ENCODE results near the gene KRTAP1-3.
"Not testable (repeated sequence)": the region's sequence is repeated elsewhere in the genome, so short reads cannot be mapped to it uniquely, and the experiment has no call there.

KRTAP1-3 gene

DNA sequence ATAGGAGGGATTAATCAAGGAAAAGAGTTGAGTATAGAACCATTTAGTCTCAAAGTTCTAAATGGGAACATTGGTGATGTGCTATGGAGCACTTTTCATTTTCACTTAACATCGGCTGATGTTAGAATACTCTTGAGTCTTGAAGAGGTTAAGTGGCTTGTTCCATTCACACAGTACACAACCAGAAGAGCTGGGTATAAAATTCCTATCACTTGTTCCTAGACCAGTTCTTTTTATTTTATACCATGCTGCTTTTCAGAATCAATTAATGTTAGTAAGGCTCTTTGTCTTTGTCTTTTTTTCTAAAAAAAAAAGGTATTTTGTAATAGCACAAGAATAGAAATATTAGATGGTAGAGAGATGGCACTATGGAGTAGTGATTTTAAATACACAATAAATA, 8.3 kb upstream of the KRTAP1-3 start:
- no peak for DNase-seq (ENCODE audit: low read depth)
- TF ChIP-seq, protein P1, sequence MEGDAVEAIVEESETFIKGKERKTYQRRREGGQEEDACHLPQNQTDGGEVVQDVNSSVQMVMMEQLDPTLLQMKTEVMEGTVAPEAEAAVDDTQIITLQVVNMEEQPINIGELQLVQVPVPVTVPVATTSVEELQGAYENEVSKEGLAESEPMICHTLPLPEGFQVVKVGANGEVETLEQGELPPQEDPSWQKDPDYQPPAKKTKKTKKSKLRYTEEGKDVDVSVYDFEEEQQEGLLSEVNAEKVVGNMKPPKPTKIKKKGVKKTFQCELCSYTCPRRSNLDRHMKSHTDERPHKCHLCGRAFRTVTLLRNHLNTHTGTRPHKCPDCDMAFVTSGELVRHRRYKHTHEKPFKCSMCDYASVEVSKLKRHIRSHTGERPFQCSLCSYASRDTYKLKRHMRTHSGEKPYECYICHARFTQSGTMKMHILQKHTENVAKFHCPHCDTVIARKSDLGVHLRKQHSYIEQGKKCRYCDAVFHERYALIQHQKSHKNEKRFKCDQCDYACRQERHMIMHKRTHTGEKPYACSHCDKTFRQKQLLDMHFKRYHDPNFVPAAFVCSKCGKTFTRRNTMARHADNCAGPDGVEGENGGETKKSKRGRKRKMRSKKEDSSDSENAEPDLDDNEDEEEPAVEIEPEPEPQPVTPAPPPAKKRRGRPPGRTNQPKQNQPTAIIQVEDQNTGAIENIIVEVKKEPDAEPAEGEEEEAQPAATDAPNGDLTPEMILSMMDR (conservative IDR thresholded peaks at IDR 0.05; ENCODE audit: low read depth, low read length): no peak
- H3K4me3 ChIP-seq (ENCODE audit: low read length): no peak overlapping the region

- H3K4me3 ChIP-seq (ENCODE audit: low read length); DNase-seq (ENCODE audit: low read depth): not testable (repeated sequence)
Observed at GRCh38 chr17:41040783-41041571, 6.3 kb upstream of the KRTAP1-3 start, which contains the start of gene KRTAP1-1. Gene KRTAP1-1, minus strand, starts transcription at chr17:41041450. Its CDS starts 53 bp downstream, at chr17:41041397.

DNA sequence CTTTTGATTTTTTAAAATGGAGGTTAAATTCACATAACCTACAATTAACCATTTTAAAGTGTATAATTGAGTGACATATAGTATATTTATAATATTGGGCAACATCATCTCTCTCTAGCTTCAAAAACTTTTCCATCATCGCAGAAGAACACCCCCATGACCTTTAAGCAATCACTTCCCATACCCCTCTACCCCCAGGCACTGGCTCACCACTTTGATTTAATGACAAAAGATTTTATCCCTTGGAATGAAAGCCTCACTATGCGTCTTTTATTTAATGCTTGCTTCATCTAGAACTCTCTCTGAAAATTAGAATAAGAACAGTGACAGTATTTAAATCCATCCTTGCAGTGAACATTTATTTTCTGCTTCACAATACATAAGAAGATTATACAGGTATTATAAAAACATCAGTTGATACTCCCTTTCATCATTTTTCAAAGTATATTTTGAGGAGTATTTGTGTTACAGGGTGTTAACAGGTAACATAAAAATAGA, 3.2 kb upstream of the KRTAP1-3 start:
- TF ChIP-seq, protein P1 (conservative IDR thresholded peaks at IDR 0.05; ENCODE audit: low read depth, low read length): no peak
- no peak for DNase-seq (ENCODE audit: low read depth)
- no peak overlapping the region for H3K4me3 ChIP-seq (ENCODE audit: low read length)

DNA sequence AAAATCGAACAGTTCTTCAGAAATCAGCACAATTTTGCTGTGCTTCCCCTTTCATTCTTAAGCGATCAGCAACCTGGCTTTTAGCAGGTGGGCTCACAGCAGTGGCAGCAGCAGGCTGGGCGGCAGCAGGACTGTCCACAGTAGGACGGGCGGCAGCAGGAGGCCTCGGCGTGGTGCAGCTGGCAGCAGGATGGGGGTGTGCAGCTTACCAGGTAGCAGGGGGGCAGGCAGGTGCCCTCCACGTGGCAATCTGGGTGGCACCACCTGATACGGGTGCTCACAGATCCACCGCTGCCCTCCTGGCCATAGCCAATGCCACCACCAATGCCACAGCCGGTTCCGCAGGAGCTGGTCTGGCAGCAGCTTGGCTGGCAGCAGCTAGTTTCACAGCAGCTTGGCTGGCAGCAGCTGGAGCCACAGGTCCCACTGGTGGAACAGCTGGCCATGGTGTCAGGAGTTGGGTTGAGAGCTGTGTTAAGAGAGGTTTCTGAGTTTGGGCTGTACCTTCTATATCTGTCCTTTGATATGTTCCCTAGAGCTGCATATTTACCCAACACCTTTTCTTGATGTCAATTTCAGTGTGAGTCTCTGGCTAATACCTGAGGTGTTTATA, 4.9 kb downstream of the KRTAP1-3 start, which contains the start of gene KRTAP1-4:
Gene KRTAP1-4, minus strand, starts transcription at position 563 of the 613 bp plus-strand sequence. Its CDS starts 117 bp downstream, at position 446.
- no peak for DNase-seq (ENCODE audit: low read depth)
- TF ChIP-seq, protein P1 (conservative IDR thresholded peaks at IDR 0.05; ENCODE audit: low read depth, low read length): no peak
- no peak within 1 kb of the TSS for H3K4me3 ChIP-seq (ENCODE audit: low read length)

- no peak within 1 kb of the TSS for H3K4me3 ChIP-seq (ENCODE audit: low read length)
- no peak for DNase-seq (ENCODE audit: low read depth)
- TF ChIP-seq, protein P1 (conservative IDR thresholded peaks at IDR 0.05; ENCODE audit: low read depth, low read length): no peak
Observed at GRCh38 chr17:41026715-41027471, 7.8 kb downstream of the KRTAP1-3 start, which contains the start of gene KRTAP1-5. Gene KRTAP1-5, minus strand, starts transcription at chr17:41027208. Its CDS starts 53 bp downstream, at chr17:41027155.

GRCh38 chr17:41024697-41025096, 10.0 kb downstream of the KRTAP1-3 start:
- DNase-seq (ENCODE audit: low read depth): no peak
- H3K4me3 ChIP-seq (ENCODE audit: low read length): no peak overlapping the region
- TF ChIP-seq, protein P1 (conservative IDR thresholded peaks at IDR 0.05; ENCODE audit: low read depth, low read length): no peak

- no peak for DNase-seq (ENCODE audit: low read depth)
Observed at GRCh38 chr17:41020336-41020735, 14.3 kb downstream of the KRTAP1-3 start.

More at GRCh38 chr17:41020336-41020735, 14.3 kb downstream of the KRTAP1-3 start:
- TF ChIP-seq, protein P1 (conservative IDR thresholded peaks at IDR 0.05; ENCODE audit: low read depth, low read length): no peak
- H3K4me3 ChIP-seq (ENCODE audit: low read length): no peak overlapping the region

All from retinal pigment epithelial cell (primary cell).